NCI-H748 (cell line): ENCODE data around the gene SFT2D3.

Experiments
- DNase-seq: peaks from one replicate; lab custom pipeline; 2025; ENCODE audit not compliant: unreplicated experiment; lab: John Stamatoyannopoulos, UW

Gene SFT2D3

GRCh38 chr2:127664065-127664894, 37.0 kb upstream of the SFT2D3 start:
- DNase-seq, result peak; percentile 8

- no peak for DNase-seq
Observed at GRCh38 chr2:127664895-127665225, 36.4 kb upstream of the SFT2D3 start.

- DNase-seq, result no peak
Observed at GRCh38 chr2:127665267-127665893, 35.9 kb upstream of the SFT2D3 start.

GRCh38 chr2:127669056-127669455, 32.2 kb upstream of the SFT2D3 start:
- DNase-seq, result no peak

- no peak for DNase-seq
Observed at GRCh38 chr2:127670055-127670956, 31.0 kb upstream of the SFT2D3 start.

- DNase-seq, result no peak
Observed at GRCh38 chr2:127670957-127671290, 30.4 kb upstream of the SFT2D3 start.

GRCh38 chr2:127671557-127672302, 29.6 kb upstream of the SFT2D3 start:
- DNase-seq, result no peak

GRCh38 chr2:127672341-127673224, 28.7 kb upstream of the SFT2D3 start:
- DNase-seq, result no peak

GRCh38 chr2:127673291-127674069, 27.8 kb upstream of the SFT2D3 start:
- DNase-seq, result no peak

GRCh38 chr2:127674241-127675209, 26.8 kb upstream of the SFT2D3 start:
- peak; percentile 15 for DNase-seq

- DNase-seq, result peak; percentile 36
Observed at GRCh38 chr2:127675331-127676261, 25.7 kb upstream of the SFT2D3 start, which contains the start of gene LIMS2. Gene LIMS2, minus strand, starts transcription at chr2:127675530. Its CDS starts 506 bp downstream, at chr2:127675024.

- DNase-seq, result no peak
Observed at GRCh38 chr2:127676906-127677305, 24.4 kb upstream of the SFT2D3 start.

GRCh38 chr2:127678531-127678930, 22.8 kb upstream of the SFT2D3 start:
- DNase-seq, result peak; percentile 42

GRCh38 chr2:127678991-127679390, 22.3 kb upstream of the SFT2D3 start:
- DNase-seq, result no peak

- no peak for DNase-seq
Observed at GRCh38 chr2:127679680-127680361, 21.5 kb upstream of the SFT2D3 start.

- DNase-seq, result no peak
Observed at GRCh38 chr2:127680706-127681287, 20.5 kb upstream of the SFT2D3 start.
